ENCODE data around the gene ALS2.
"Not testable (repeated sequence)": the region's sequence is repeated elsewhere in the genome, so short reads cannot be mapped to it uniquely, and the experiment has no call there.

ALS2 gene

DNA sequence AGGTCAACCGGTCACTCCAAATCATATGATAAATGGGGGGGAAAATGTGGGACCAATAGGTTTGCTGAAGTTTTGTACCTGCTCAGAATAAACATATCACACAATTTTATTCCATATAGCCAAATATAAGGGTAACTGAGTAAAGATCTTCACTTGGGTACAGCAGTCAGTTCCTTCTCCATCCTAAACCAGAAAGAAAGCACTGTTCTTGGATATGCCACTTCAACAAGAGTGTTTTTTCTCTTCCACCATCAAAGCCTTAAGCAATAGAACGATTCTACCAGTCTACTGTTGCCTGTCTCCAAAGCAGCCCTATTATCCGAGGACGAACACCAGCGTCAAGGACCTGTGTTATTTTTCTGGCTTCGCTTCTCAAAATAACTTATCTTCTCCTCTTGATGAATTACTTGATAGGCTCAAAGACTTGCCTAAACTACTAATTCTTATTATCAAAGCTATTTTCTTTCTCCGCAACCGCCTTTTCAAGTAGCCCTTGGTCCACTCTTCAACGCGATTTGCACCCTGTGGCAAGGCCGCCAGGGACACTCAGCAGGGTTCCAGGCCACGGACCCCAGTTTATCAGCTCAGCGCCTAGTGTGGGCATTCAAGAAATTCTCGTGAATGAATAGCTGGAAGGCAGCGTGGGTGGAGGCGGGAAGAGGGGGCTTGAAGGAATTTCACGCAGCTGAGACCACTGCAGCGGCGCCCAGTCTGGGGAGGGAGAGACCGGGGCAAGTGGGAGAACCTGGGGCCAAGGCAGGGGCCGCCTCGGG is 646 bp downstream of the ALS2 start:
- no peaks in the 10 kb centered on the region for H3K9me3 ChIP-seq (ENCODE audit: control insufficient read depth in 1 of 2, low read length in 2 of 2)
- H3K4me1 ChIP-seq (ENCODE audit: control insufficient read depth in 1 of 2, insufficient read depth in 2 of 2, low read length in 2 of 2), result peaks cover 25 to 54% of the 10 kb centered on the region in 2 donors
- no peaks in the 10 kb centered on the region for H3K27me3 ChIP-seq (ENCODE audit: control insufficient read depth in 1 of 2, insufficient read depth in 2 of 2, low read length in 2 of 2)
- H3K9ac ChIP-seq (ENCODE audit: low read depth in 1 of 2, low read length in 2 of 2), result peak overlapping the region; percentile 78 to 85
- peak overlapping the region; percentile 91 to 97 for H3K4me3 ChIP-seq (ENCODE audit: low read depth in 1 of 2, low read length in 2 of 2)
- H3K27ac ChIP-seq (ENCODE audit: low read depth, low read length), result peak overlapping the region; percentile 73
- no peaks in the 10 kb centered on the region for H3K36me3 ChIP-seq (ENCODE audit: control insufficient read depth in 1 of 2, insufficient read depth in 2 of 2, low read length in 2 of 2)

DNA sequence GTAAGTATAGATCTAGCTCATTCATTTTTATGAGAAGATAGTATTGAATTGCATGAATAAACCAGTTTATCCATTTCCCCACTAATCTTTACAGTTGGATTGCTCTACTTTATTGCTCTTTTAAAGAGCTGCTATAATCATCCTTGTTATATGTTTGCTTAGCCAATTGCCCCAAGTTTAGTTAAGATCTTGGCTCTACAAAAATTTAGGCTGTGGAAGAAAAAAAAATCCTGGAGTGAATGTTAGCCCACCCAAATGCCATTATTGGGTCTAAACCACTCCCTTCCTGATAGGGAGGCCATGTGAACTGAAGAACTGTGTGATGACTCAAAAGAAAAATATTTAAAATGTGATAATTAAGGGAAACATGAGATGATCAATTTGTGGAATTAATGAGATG is 2.9 kb downstream of the ALS2 start:
- H3K27me3 ChIP-seq (ENCODE audit: control insufficient read depth in 1 of 2, insufficient read depth in 2 of 2, low read length in 2 of 2), result no peaks in the 10 kb centered on the region
- H3K36me3 ChIP-seq (ENCODE audit: control insufficient read depth in 1 of 2, insufficient read depth in 2 of 2, low read length in 2 of 2), result no peaks in the 10 kb centered on the region
- peaks cover 27 to 60% of the 10 kb centered on the region in 2 donors for H3K4me1 ChIP-seq (ENCODE audit: control insufficient read depth in 1 of 2, insufficient read depth in 2 of 2, low read length in 2 of 2)
- no peaks in the 10 kb centered on the region for H3K9me3 ChIP-seq (ENCODE audit: control insufficient read depth in 1 of 2, low read length in 2 of 2)
- H3K9ac ChIP-seq (ENCODE audit: low read depth in 1 of 2, low read length in 2 of 2), result no peak overlapping the region
- H3K27ac ChIP-seq (ENCODE audit: low read depth, low read length), result no peak overlapping the region
- H3K4me3 ChIP-seq (ENCODE audit: low read depth in 1 of 2, low read length in 2 of 2), result no peak overlapping the region

DNA sequence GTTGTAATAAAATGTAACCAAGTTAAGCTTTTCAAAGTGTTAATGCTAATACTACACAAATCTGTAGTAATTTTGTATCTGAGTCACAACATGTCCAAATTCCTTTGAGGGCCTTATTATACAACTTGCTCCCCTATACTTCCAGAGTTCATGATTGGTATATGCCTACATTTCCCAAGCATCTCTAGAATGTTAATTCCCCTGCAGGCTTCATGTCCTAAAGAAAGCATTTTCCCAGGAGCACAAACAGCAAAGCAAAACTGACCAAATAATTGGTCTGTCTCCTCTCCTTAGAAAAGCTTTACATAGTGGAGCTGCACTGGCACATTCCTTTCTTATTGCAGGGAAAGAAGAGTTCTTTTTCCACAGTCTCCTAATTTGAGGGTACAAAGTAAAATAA is 3.7 kb downstream of the ALS2 start:
- Histone ChIP-seq H3K9ac (ENCODE audit: low read depth in 1 of 2, low read length in 2 of 2) (no peak overlapping the region), H3K9me3 (ENCODE audit: control insufficient read depth in 1 of 2, low read length in 2 of 2) (no peaks in the 10 kb centered on the region), H3K4me1 (ENCODE audit: control insufficient read depth in 1 of 2, insufficient read depth in 2 of 2, low read length in 2 of 2) (peaks cover 27 to 59% of the 10 kb centered on the region in 2 donors), H3K4me3 (ENCODE audit: low read depth in 1 of 2, low read length in 2 of 2) (no peak overlapping the region), H3K27ac (ENCODE audit: low read depth, low read length) (no peak overlapping the region), H3K36me3 (ENCODE audit: control insufficient read depth in 1 of 2, insufficient read depth in 2 of 2, low read length in 2 of 2) (no peaks in the 10 kb centered on the region), H3K27me3 (ENCODE audit: control insufficient read depth in 1 of 2, insufficient read depth in 2 of 2, low read length in 2 of 2) (no peaks in the 10 kb centered on the region)

DNA sequence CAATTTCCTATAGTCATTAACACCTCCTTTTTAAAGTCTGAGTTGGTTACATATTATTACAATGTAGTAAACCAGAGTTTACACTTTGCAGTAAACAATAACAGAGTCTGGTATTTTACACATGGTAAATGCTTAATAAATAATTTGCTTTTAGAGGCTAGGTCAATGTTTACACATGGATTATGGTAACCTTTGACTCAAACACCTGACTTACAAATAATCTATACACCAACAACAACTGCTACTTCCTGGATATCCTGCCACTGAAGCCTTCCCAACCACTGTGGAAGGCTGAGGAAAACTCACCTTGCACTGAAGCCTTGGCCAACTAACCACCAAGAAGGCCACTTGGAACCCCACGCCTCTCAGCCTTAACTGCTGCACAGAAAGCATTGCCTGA is 5.4 kb downstream of the ALS2 start:
- Histone ChIP-seq H3K4me3 (ENCODE audit: low read depth in 1 of 2, low read length in 2 of 2) (peak overlapping the region; percentile 42 to 56), H3K27me3 (ENCODE audit: control insufficient read depth in 1 of 2, insufficient read depth in 2 of 2, low read length in 2 of 2) (no peaks in the 10 kb centered on the region), H3K9ac (ENCODE audit: low read depth in 1 of 2, low read length in 2 of 2) (peak overlapping the region in 1 of 2 donors; percentile 15), H3K27ac (ENCODE audit: low read depth, low read length) (no peak overlapping the region), H3K9me3 (ENCODE audit: control insufficient read depth in 1 of 2, low read length in 2 of 2) (no peaks in the 10 kb centered on the region), H3K4me1 (ENCODE audit: control insufficient read depth in 1 of 2, insufficient read depth in 2 of 2, low read length in 2 of 2) (peaks cover 21 to 54% of the 10 kb centered on the region in 2 donors), H3K36me3 (ENCODE audit: control insufficient read depth in 1 of 2, insufficient read depth in 2 of 2, low read length in 2 of 2) (no peaks in the 10 kb centered on the region)

DNA sequence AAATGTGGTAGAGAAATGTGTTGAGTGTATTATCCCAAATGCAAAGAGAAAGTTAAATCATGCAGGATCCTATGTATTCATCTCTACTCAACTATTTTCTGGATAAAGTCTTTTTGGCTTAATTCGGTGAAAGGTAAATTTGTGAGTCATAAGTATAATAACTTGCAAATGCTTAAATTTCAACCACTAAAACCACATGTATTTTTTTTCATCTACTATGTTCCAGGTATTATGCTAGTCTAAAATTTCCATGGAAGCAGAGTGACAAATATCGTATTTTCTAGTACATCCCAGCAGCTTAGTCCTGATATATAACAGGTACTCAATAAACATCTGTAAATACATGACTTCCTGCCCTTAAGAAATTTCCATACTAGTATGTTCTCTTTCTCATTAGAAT is 6.2 kb downstream of the ALS2 start:
- H3K27ac ChIP-seq (ENCODE audit: low read depth, low read length), result no peak overlapping the region
- H3K4me3 ChIP-seq (ENCODE audit: low read depth in 1 of 2, low read length in 2 of 2), result no peak overlapping the region
- H3K9me3 ChIP-seq (ENCODE audit: control insufficient read depth in 1 of 2, low read length in 2 of 2), result no peaks in the 10 kb centered on the region
- H3K4me1 ChIP-seq (ENCODE audit: control insufficient read depth in 1 of 2, insufficient read depth in 2 of 2, low read length in 2 of 2), result peaks cover 14 to 47% of the 10 kb centered on the region in 2 donors
- H3K36me3 ChIP-seq (ENCODE audit: control insufficient read depth in 1 of 2, insufficient read depth in 2 of 2, low read length in 2 of 2), result no peaks in the 10 kb centered on the region
- no peaks in the 10 kb centered on the region for H3K27me3 ChIP-seq (ENCODE audit: control insufficient read depth in 1 of 2, insufficient read depth in 2 of 2, low read length in 2 of 2)
- H3K9ac ChIP-seq (ENCODE audit: low read depth in 1 of 2, low read length in 2 of 2), result no peak overlapping the region

DNA sequence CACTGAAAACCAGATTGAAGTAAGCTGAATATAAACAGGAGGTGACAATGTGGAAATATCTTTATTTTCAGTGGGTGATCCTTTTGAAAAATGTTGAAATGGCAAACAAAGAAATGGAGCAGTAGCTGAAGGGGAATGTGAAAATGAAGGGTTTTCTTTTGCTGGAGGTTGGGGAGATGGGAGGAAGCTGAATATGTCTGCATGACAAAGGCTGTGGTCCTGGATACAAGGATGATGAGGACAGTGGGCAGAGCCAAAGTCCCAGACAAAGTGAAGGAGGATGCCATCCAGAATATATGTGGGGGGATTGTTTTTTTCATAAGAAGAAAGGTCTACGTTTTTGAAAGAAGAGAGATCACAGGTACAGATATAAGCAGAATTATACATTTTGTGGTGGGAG is 6.7 kb downstream of the ALS2 start:
- Histone ChIP-seq H3K4me3 (ENCODE audit: low read depth in 1 of 2, low read length in 2 of 2) (no peak overlapping the region), H3K9me3 (ENCODE audit: control insufficient read depth in 1 of 2, low read length in 2 of 2) (no peaks in the 10 kb centered on the region), H3K4me1 (ENCODE audit: control insufficient read depth in 1 of 2, insufficient read depth in 2 of 2, low read length in 2 of 2) (peaks cover 10 to 43% of the 10 kb centered on the region in 2 donors), H3K9ac (ENCODE audit: low read depth in 1 of 2, low read length in 2 of 2) (no peak overlapping the region), H3K27me3 (ENCODE audit: control insufficient read depth in 1 of 2, insufficient read depth in 2 of 2, low read length in 2 of 2) (no peaks in the 10 kb centered on the region), H3K27ac (ENCODE audit: low read depth, low read length) (no peak overlapping the region), H3K36me3 (ENCODE audit: control insufficient read depth in 1 of 2, insufficient read depth in 2 of 2, low read length in 2 of 2) (no peaks in the 10 kb centered on the region)

DNA sequence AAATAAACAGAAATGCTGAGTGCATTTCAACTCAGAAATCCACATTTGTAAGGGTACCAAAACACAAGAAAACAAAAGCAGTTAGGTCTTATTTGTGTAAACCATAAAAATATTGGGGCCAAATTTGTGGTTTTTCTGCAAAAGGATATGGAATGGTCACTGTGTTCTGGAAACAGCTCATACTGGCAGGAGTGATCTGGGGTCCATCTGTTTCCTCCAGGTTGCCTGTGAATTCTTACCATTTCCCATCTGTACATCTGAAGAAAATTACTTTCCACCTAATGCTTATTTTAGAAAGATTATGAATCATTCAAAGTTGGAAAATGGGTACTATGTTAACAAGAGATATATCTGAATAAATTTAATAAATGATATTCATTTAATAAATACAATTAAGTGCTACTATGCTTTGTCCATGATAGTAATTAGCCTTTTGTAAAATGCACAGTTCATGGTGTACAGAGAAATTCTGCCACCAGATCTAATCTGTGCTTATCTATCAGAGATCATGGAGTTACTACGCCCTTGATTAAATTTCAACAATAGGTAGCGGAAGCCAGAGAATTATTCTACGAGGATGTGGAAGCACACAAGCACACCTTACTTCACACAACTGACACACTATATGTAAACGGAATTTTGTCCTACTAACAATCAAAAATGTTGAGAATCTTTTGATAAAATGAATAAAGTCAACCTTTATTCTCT is 10.9 kb downstream of the ALS2 start:
- Histone ChIP-seq H3K36me3 (ENCODE audit: control insufficient read depth in 1 of 2, insufficient read depth in 2 of 2, low read length in 2 of 2) (peaks cover 0 to 4% of the 10 kb centered on the region in 2 donors), H3K27ac (ENCODE audit: low read depth, low read length) (no peak overlapping the region), H3K4me3 (ENCODE audit: low read depth in 1 of 2, low read length in 2 of 2) (no peak overlapping the region), H3K4me1 (ENCODE audit: control insufficient read depth in 1 of 2, insufficient read depth in 2 of 2, low read length in 2 of 2) (peaks cover under 1 to 4% of the 10 kb centered on the region in 2 donors), H3K9ac (ENCODE audit: low read depth in 1 of 2, low read length in 2 of 2) (no peak overlapping the region), H3K27me3 (ENCODE audit: control insufficient read depth in 1 of 2, insufficient read depth in 2 of 2, low read length in 2 of 2) (no peaks in the 10 kb centered on the region), H3K9me3 (ENCODE audit: control insufficient read depth in 1 of 2, low read length in 2 of 2) (no peaks in the 10 kb centered on the region)

DNA sequence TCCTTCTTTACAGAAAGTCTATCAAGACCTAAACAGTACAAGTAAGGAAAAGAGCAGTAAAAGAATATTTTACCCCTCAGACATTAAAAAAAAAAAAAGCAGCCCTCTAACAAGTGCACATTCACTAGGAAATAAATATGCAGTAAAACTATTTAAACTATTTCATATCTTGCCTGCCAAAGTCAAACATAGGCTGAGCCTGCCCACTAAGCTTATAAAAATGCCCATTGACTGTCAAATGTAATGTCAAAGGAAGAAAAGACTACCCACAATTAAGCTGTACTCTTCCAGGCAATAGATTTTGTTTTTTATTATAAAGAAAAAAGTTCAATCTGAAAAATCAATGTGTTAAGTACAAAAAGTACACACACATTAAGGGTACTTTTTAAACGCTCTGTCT is 11.8 kb downstream of the ALS2 start:
- Histone ChIP-seq H3K9me3 (ENCODE audit: control insufficient read depth in 1 of 2, low read length in 2 of 2) (no peaks in the 10 kb centered on the region), H3K27ac (ENCODE audit: low read depth, low read length) (no peak overlapping the region), H3K4me1 (ENCODE audit: control insufficient read depth in 1 of 2, insufficient read depth in 2 of 2, low read length in 2 of 2) (no peaks in the 10 kb centered on the region), H3K36me3 (ENCODE audit: control insufficient read depth in 1 of 2, insufficient read depth in 2 of 2, low read length in 2 of 2) (peaks cover 0 to 4% of the 10 kb centered on the region in 2 donors), H3K9ac (ENCODE audit: low read depth in 1 of 2, low read length in 2 of 2) (no peak overlapping the region), H3K4me3 (ENCODE audit: low read depth in 1 of 2, low read length in 2 of 2) (no peak overlapping the region), H3K27me3 (ENCODE audit: control insufficient read depth in 1 of 2, insufficient read depth in 2 of 2, low read length in 2 of 2) (no peaks in the 10 kb centered on the region)

DNA sequence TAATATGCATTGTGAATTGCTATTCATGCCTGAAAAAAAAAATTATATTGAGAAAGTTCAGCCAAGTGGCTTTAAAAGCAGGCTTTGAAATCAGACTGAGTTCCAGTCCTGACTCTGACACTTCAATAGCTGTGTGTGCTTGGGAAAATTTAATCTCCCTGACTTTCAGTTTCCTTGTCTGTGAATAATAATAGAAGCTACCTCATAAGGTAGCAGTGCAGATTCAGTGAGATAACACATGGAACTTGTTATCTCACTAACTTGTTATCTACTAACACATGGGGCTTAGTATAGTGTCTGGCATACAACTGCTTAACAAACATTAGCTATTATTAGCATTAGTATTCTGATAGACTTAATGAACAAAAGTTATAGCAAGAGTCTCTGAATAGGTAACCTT is 14.9 kb downstream of the ALS2 start:
- Histone ChIP-seq H3K9me3 (ENCODE audit: control insufficient read depth in 1 of 2, low read length in 2 of 2) (no peaks in the 10 kb centered on the region), H3K36me3 (ENCODE audit: control insufficient read depth in 1 of 2, insufficient read depth in 2 of 2, low read length in 2 of 2) (peaks cover 17 to 20% of the 10 kb centered on the region in 2 donors), H3K4me1 (ENCODE audit: control insufficient read depth in 1 of 2, insufficient read depth in 2 of 2, low read length in 2 of 2) (no peaks in the 10 kb centered on the region), H3K4me3 (ENCODE audit: low read depth in 1 of 2, low read length in 2 of 2) (no peak overlapping the region), H3K27me3 (ENCODE audit: control insufficient read depth in 1 of 2, insufficient read depth in 2 of 2, low read length in 2 of 2) (no peaks in the 10 kb centered on the region), H3K27ac (ENCODE audit: low read depth, low read length) (no peak overlapping the region), H3K9ac (ENCODE audit: low read depth in 1 of 2, low read length in 2 of 2) (no peak overlapping the region)

DNA sequence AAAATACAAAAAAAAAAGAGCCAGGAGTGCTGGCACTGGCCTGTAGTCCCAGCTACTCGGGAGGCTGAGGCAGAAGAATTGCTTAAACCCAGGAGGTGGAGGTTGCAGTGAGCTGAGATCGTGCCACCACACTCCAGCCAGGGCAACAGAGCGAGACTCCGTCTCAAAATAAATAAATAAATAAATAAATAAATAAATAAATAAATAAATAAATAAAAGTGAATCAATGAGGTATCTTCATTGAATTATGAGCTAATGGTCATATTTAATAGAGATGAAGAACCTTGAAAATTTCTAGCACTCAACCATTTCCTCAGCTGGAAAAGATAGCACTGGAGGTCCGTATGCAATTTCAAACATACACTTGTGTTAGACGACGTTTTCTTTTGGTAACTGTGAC is 16.3 kb downstream of the ALS2 start:
- not testable (repeated sequence) for H3K9ac ChIP-seq (ENCODE audit: low read depth in 1 of 2, low read length in 2 of 2); H3K4me1 ChIP-seq (ENCODE audit: control insufficient read depth in 1 of 2, insufficient read depth in 2 of 2, low read length in 2 of 2); H3K27ac ChIP-seq (ENCODE audit: low read depth, low read length); H3K27me3 ChIP-seq (ENCODE audit: control insufficient read depth in 1 of 2, insufficient read depth in 2 of 2, low read length in 2 of 2); H3K4me3 ChIP-seq (ENCODE audit: low read depth in 1 of 2, low read length in 2 of 2); H3K9me3 ChIP-seq (ENCODE audit: control insufficient read depth in 1 of 2, low read length in 2 of 2)
- peaks cover 19 to 21% of the 10 kb centered on the region in 2 donors for H3K36me3 ChIP-seq (ENCODE audit: control insufficient read depth in 1 of 2, insufficient read depth in 2 of 2, low read length in 2 of 2)
